ENCODE results near the gene RNF180. TPM values are rescaled to one million over a fixed set of nuclear protein-coding genes. Genes with fewer than 3 reads are reported as not detected.

Gene RNF180
- total RNA-seq, 1 donor: 10.5 TPM

DNA sequence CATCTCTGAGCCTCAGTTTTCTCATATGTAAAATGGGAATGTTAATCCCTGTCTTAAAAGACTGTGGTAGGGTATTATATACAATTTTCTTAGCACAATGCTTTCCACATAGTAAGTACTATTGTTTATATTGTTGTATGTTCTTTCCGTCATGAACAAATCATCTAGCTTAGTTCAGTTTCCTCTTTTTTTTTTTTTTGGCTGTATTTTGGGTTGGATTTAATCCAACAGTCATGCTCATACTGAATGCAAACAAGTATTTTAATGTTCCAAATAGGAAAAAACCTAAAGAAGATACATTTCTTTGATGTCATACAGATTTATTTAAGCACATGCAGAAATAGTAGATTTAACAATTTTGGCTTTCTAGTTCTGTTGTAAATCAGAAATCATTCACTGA lies 95.1 kb downstream of the RNF180 start:
- no peak for TF ChIP-seq CTCF (IDR thresholded peaks at IDR 0.05; ENCODE audit: extremely low read depth, low read depth, low read length)
- Histone ChIP-seq H3K4me2 (ENCODE audit: insufficient read depth, low read length) (no peak overlapping the region), H3K36me3 (ENCODE audit: insufficient read depth, low read length) (no peaks in the 10 kb centered on the region), H3K4me3 (ENCODE audit: insufficient read depth, low read length) (no peak overlapping the region), H3K27me3 (ENCODE audit: insufficient read depth, low read length) (no peaks in the 10 kb centered on the region), H4K20me1 (ENCODE audit: insufficient read depth, low read length) (no peaks in the 10 kb centered on the region), H3K9me3 (ENCODE audit: low read depth, low read length) (no peaks in the 10 kb centered on the region), H3K27ac (ENCODE audit: low read depth, low read length) (no peak overlapping the region), H2AFZ (ENCODE audit: low read length) (no peak overlapping the region), H3K4me1 (ENCODE audit: insufficient read depth, low read length) (no peaks in the 10 kb centered on the region), H3K79me2 (ENCODE audit: insufficient read depth, low read length) (no peaks in the 10 kb centered on the region)
- no peak for DNase-seq (ENCODE audit: insufficient read length, low spot score, missing footprints)

DNA sequence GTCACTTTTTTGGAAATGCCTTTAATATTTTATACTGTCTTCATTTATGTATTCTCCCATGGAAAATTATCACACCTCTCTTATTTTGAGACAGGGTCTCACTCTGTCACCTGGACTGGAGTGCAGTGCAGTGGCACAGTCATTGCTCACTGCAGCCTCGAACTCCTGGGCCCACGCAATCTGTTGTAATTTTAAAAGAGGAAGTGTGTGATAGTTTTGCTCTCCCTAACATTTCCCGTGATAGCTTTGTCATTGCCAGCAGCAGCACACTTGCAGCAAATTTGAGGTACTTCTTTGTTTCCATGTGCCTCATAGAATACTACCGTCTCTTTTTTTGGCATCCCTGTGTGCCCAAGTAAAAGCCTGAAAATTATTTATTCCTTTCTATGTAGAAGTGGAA lies 103.5 kb downstream of the RNF180 start:
- no peaks in the 10 kb centered on the region for H3K4me1 ChIP-seq (ENCODE audit: insufficient read depth, low read length)
- no peaks in the 10 kb centered on the region for H3K79me2 ChIP-seq (ENCODE audit: insufficient read depth, low read length)
- no peaks in the 10 kb centered on the region for H4K20me1 ChIP-seq (ENCODE audit: insufficient read depth, low read length)
- H3K4me3 ChIP-seq (ENCODE audit: insufficient read depth, low read length): no peak overlapping the region
- DNase-seq (ENCODE audit: insufficient read length, low spot score, missing footprints): no peak
- no peak overlapping the region for H2AFZ ChIP-seq (ENCODE audit: low read length)
- no peak overlapping the region for H3K4me2 ChIP-seq (ENCODE audit: insufficient read depth, low read length)
- H3K27me3 ChIP-seq (ENCODE audit: insufficient read depth, low read length): no peaks in the 10 kb centered on the region
- no peak for TF ChIP-seq CTCF (IDR thresholded peaks at IDR 0.05; ENCODE audit: extremely low read depth, low read depth, low read length)
- no peaks in the 10 kb centered on the region for H3K9me3 ChIP-seq (ENCODE audit: low read depth, low read length)
- H3K36me3 ChIP-seq (ENCODE audit: insufficient read depth, low read length): no peaks in the 10 kb centered on the region
- no peak overlapping the region for H3K27ac ChIP-seq (ENCODE audit: low read depth, low read length)

DNA sequence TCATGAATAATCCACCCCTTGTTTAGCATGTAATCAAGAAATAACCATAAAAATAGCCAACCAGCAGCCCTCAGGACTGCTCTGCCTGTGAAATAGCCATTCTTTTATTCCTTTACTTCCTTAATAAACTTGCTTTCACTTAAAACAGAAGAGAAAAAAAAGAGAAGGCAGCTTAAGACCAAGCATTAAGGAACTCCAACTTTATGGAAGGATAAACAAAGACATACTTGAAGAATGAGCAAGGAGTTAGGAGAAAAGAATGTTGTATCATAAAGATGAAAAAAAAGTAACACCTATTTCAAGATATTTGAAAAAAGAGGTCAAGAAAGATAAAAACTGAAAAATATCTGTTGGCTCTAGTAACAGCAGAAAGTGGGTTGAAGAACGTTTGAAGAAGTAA lies 107.6 kb downstream of the RNF180 start:
- Histone ChIP-seq H3K27me3 (ENCODE audit: insufficient read depth, low read length) (no peaks in the 10 kb centered on the region), H3K4me3 (ENCODE audit: insufficient read depth, low read length) (no peak overlapping the region), H3K9me3 (ENCODE audit: low read depth, low read length) (no peaks in the 10 kb centered on the region), H3K36me3 (ENCODE audit: insufficient read depth, low read length) (no peaks in the 10 kb centered on the region), H2AFZ (ENCODE audit: low read length) (no peak overlapping the region), H3K4me2 (ENCODE audit: insufficient read depth, low read length) (no peak overlapping the region), H3K4me1 (ENCODE audit: insufficient read depth, low read length) (no peaks in the 10 kb centered on the region), H3K27ac (ENCODE audit: low read depth, low read length) (no peak overlapping the region), H3K79me2 (ENCODE audit: insufficient read depth, low read length) (no peaks in the 10 kb centered on the region), H4K20me1 (ENCODE audit: insufficient read depth, low read length) (no peaks in the 10 kb centered on the region)
- no peak for TF ChIP-seq CTCF (IDR thresholded peaks at IDR 0.05; ENCODE audit: extremely low read depth, low read depth, low read length)
- no peak for DNase-seq (ENCODE audit: insufficient read length, low spot score, missing footprints)

DNA sequence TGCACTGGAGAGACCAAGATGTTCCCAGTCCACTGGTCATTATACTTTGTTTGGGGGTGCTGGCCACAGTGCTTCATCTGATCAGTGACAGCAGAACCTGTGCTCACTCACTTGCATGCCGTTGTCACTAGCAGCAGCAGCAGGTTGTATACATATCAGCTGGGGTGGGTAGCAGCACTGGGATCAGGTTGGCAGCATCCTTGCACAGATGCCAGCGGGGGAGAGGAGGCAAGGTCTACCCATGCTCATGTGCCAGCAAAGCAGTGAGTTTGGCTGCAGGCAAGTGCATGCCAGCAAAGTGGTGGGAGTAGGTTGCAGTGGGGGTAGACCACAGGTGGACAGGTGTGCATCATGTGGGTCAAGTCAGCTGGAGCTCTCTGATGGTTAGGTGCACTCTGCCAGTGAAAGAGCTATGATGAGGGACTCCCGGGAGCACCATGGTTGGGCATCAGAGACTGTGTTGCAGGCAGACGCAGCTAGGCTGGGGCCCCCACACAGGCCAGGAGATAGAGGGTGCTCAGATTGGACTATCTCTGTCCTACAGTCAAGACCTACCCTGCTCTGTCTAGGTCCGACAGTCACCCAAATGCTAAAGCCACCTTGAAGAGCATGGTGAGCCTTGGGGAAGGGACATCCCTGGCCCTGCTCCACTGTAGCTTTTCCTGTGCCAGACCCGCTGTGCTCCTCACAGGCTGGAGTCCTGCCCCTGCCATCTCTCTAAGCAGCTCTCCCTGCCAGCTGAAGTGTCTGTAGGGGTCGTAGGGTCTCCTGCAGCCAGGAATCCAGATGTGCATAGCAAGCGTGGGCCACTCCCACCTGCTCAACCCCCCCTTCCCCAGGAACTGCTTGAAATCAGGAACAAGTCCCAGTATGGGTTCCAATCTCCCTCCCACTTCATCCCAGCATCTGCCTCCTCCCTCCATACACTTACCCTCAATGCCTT lies 119.8 kb downstream of the RNF180 start:
- Histone ChIP-seq H3K27ac (ENCODE audit: low read depth, low read length) (no peak overlapping the region), H3K4me1 (ENCODE audit: insufficient read depth, low read length) (no peaks in the 10 kb centered on the region), H3K4me2 (ENCODE audit: insufficient read depth, low read length) (no peak overlapping the region), H3K4me3 (ENCODE audit: insufficient read depth, low read length) (no peak overlapping the region), H4K20me1 (ENCODE audit: insufficient read depth, low read length) (no peaks in the 10 kb centered on the region), H3K36me3 (ENCODE audit: insufficient read depth, low read length) (no peaks in the 10 kb centered on the region), H2AFZ (ENCODE audit: low read length) (no peak overlapping the region), H3K9me3 (ENCODE audit: low read depth, low read length) (no peaks in the 10 kb centered on the region), H3K27me3 (ENCODE audit: insufficient read depth, low read length) (no peaks in the 10 kb centered on the region), H3K79me2 (ENCODE audit: insufficient read depth, low read length) (no peaks in the 10 kb centered on the region)
- no peak for DNase-seq (ENCODE audit: insufficient read length, low spot score, missing footprints)
- TF ChIP-seq CTCF (IDR thresholded peaks at IDR 0.05; ENCODE audit: extremely low read depth, low read depth, low read length): no peak
